ENCODE data around the gene C5orf46.

The C5orf46 gene

DNA sequence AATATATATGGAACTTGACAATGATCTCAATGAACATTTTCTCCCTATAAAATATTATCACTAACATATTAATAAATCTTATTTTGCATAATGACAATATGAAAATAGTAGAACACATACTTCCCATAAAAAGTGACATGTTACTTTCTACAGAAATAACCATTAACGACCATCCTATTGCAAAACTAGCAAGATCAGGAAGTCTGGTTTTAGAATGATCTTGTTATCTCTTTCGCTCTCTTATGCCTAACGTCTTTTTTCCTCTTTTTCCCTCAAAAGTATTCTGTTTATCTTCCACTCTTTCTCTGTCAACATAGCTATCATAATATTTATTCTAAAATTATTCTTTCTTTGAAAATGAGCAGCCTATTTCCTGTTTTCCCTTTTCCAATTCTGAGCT lies 21.6 kb upstream of the C5orf46 start:
- no peak for TF ChIP-seq ZFX (IDR thresholded peaks at IDR 0.05; ENCODE audit: borderline replicate concordance)
- TF ChIP-seq, protein P1, sequence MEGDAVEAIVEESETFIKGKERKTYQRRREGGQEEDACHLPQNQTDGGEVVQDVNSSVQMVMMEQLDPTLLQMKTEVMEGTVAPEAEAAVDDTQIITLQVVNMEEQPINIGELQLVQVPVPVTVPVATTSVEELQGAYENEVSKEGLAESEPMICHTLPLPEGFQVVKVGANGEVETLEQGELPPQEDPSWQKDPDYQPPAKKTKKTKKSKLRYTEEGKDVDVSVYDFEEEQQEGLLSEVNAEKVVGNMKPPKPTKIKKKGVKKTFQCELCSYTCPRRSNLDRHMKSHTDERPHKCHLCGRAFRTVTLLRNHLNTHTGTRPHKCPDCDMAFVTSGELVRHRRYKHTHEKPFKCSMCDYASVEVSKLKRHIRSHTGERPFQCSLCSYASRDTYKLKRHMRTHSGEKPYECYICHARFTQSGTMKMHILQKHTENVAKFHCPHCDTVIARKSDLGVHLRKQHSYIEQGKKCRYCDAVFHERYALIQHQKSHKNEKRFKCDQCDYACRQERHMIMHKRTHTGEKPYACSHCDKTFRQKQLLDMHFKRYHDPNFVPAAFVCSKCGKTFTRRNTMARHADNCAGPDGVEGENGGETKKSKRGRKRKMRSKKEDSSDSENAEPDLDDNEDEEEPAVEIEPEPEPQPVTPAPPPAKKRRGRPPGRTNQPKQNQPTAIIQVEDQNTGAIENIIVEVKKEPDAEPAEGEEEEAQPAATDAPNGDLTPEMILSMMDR (IDR thresholded peaks at IDR 0.05): no peak

DNA sequence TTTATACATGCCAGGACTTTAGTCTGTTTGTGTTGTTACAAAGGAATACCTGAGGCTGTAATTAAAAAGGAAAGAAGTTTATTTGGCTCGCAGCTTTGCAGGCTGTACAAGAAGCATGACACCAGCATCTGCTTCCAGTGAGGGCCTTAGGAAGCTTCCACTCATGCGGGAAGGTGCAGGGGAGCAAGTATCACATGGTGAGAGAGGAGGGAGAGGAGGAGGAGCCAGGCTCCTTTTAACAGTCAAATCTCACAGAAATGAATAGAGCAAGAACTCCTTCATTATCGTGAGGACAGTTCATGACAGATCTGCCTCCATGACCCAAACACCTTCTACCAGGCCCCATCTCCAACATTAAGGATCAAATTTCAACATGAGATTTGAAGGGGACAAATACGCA lies 18.7 kb upstream of the C5orf46 start:
- H3K27ac ChIP-seq: no peak overlapping the region
- TF ChIP-seq ZFX (IDR thresholded peaks at IDR 0.05; ENCODE audit: borderline replicate concordance): no peak
- TF ChIP-seq, protein P1 (IDR thresholded peaks at IDR 0.05): no peak

More for the DNA sequence above, 21.6 kb upstream of the C5orf46 start:
- H3K27ac ChIP-seq: no peak overlapping the region

DNA sequence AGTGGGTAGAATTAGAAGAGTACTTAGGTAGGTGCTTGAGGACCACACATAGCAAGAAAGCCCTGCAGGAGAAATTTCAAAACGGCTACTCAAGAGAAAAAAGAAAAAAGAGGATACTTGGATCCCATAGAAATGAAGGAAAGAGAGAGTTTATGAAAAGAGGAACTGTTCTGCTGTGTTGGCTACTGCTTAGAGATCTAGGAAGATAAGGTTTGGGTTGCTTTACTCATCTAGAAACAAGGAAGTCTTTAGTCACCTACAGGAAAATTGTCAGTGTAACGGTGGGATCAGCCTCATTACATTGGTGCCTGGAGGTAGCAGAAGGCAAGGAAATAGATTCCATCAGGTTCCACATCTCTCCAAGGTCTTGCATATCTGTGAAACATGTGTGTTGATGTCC lies 14.8 kb upstream of the C5orf46 start:
- no peak overlapping the region for H3K27ac ChIP-seq
- TF ChIP-seq, protein P1 (IDR thresholded peaks at IDR 0.05): no peak
- TF ChIP-seq ZFX (IDR thresholded peaks at IDR 0.05; ENCODE audit: borderline replicate concordance): no peak

DNA sequence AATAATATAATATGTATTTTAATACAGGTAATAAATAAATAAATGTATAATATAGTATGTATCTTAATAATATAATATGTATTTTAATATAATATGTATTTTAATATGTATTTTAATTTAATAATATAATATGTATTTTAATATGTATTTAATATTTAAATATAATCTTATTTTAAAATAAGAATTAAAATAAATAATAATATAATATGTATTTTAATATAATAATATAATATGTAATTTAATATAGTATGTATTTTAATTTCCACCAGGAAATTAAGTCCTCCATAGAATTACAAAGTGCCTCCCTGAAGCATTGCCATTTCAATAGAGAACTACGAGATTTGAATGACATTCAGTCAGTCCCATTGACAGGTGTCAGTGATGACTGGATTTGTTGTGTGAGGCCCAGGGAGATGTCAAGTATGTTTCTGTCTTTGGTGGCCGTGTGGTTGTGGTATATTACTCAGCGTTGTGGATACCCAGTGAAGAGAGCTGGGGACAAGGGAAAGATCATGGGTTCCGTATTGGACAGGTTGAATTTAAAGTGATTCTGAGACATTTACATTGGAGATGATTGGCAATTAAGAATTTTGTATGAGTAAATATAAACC lies 14.2 kb upstream of the C5orf46 start:
- TF ChIP-seq, protein P1 (IDR thresholded peaks at IDR 0.05): no peak
- TF ChIP-seq ZFX (IDR thresholded peaks at IDR 0.05; ENCODE audit: borderline replicate concordance): no peak
- H3K27ac ChIP-seq: no peak overlapping the region

DNA sequence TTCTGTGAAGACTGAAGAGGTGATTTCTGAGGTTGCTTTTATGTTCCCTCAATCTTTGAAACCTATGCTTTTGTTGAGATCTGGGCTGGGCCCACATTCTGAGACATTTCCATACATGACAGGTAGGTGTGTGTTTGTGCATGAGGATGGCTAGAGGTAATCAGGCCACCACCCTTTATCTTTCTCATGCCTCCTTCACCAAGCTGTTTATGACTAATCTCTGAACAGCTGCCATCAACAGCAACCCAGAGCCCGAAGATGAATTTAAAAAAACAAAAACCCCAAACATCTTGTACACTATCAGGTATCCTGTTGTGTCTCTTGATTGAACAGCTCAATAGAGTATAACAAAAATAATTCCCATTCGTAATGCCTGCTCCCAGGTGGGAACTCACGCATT lies 12.6 kb upstream of the C5orf46 start:
- TF ChIP-seq, protein P1 (IDR thresholded peaks at IDR 0.05): no peak
- TF ChIP-seq ZFX (IDR thresholded peaks at IDR 0.05; ENCODE audit: borderline replicate concordance): no peak

DNA sequence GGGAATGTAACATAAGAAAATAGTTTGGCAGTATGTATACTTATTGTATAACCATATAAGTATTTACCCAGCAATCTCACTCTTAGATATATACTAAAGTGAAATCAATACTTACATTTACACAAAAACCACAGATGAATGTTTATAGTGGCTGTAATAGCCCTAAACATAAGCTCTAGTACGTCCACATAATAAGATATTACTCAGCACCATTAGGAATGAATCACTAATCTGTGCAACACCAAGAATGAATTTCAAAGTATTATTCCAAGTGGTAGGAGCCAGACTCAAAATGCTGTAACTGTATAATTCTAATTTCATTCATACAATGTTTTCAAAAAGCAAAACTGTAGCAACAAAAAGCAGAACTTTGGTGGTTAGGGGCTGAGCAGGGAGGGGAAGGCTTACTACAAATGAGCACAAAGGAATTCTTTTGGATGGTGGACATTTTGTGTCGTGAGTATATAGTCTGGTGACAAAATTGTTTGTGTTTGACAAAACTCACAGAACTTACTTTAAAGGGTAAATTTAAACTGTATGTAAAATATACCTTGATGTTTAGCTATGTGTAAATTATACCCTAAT lies 11.9 kb upstream of the C5orf46 start:
- TF ChIP-seq, protein P1 (IDR thresholded peaks at IDR 0.05): no peak
- TF ChIP-seq ZFX (IDR thresholded peaks at IDR 0.05; ENCODE audit: borderline replicate concordance): no peak

More for the DNA sequence above, 12.6 kb upstream of the C5orf46 start:
- H3K27ac ChIP-seq: no peak overlapping the region

DNA sequence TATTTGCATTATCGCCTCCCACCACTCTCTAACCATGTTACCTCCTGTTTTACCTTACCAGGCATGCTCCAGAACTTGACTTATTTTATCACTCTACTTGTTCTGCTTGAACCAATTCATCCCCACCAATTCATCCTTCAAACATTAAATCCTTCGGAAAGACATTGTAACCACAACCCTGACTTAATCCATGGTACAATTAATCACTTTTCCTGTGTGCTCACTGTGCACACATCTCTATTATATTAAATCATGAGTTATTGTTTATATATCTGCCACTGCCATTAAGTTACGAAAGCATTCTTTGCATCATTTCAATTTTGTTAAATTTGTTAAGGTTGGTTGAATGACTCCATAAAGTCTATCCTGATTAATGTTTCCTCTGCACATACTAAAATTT lies 7.4 kb upstream of the C5orf46 start:
- no peak for TF ChIP-seq ZFX (IDR thresholded peaks at IDR 0.05; ENCODE audit: borderline replicate concordance)
- TF ChIP-seq, protein P1 (IDR thresholded peaks at IDR 0.05): no peak
- H3K27ac ChIP-seq: no peak overlapping the region

More for the DNA sequence above, 11.9 kb upstream of the C5orf46 start:
- H3K27ac ChIP-seq: no peak overlapping the region
